ENCODE measurements around the gene PYY.
A peak's percentile ranks its signal among the peaks of the same experiment; 100 is the strongest.

PYY gene

GRCh38 chr17:43924558-43924957, 29.2 kb downstream of the PYY start:
- H3K4me3 ChIP-seq (ENCODE audit: low read length) = no peak overlapping the region
- no peak overlapping the region for H3K27ac ChIP-seq (ENCODE audit: low read length)
- H3K9me3 ChIP-seq (ENCODE audit: insufficient read depth, low read depth, low read length) = no peaks in the 10 kb centered on the region
- peaks cover 41% of the 10 kb centered on the region for H3K27me3 ChIP-seq (ENCODE audit: insufficient read depth, low read length)
- H3K36me3 ChIP-seq (ENCODE audit: insufficient read depth, low read depth, low read length) = no peaks in the 10 kb centered on the region
- H3K4me1 ChIP-seq (ENCODE audit: insufficient read depth, low read length) = no peaks in the 10 kb centered on the region
- H3K9ac ChIP-seq (ENCODE audit: low read depth, low read length) = no peak overlapping the region

GRCh38 chr17:43920500-43921095, 33.1 kb downstream of the PYY start:
- H3K36me3 ChIP-seq (ENCODE audit: insufficient read depth, low read depth, low read length) = no peaks in the 10 kb centered on the region
- H3K4me3 ChIP-seq (ENCODE audit: low read length) = no peak overlapping the region
- H3K4me1 ChIP-seq (ENCODE audit: insufficient read depth, low read length) = no peaks in the 10 kb centered on the region; the same call in 1 of the 2 replicates
- H3K9me3 ChIP-seq (ENCODE audit: insufficient read depth, low read depth, low read length) = no peaks in the 10 kb centered on the region
- H3K27me3 ChIP-seq (ENCODE audit: insufficient read depth, low read length) = peaks cover 19% of the 10 kb centered on the region
- H3K9ac ChIP-seq (ENCODE audit: low read depth, low read length) = no peak overlapping the region
- H3K27ac ChIP-seq (ENCODE audit: low read length) = no peak overlapping the region

- Histone ChIP-seq H3K9ac (ENCODE audit: low read depth, low read length) (no peak overlapping the region), H3K4me1 (ENCODE audit: insufficient read depth, low read length) (no peaks in the 10 kb centered on the region; the same call in 1 of the 2 replicates), H3K27me3 (ENCODE audit: insufficient read depth, low read length) (peaks cover 12% of the 10 kb centered on the region; the same call in 1 of the 2 replicates), H3K9me3 (ENCODE audit: insufficient read depth, low read depth, low read length) (no peaks in the 10 kb centered on the region), H3K4me3 (ENCODE audit: low read length) (no peak overlapping the region; the same call in 1 of the 2 replicates), H3K36me3 (ENCODE audit: insufficient read depth, low read depth, low read length) (no peaks in the 10 kb centered on the region), H3K27ac (ENCODE audit: low read length) (no peak overlapping the region)
Measured at GRCh38 chr17:43918026-43918389, 35.7 kb downstream of the PYY start.

GRCh38 chr17:43917348-43918025, 36.3 kb downstream of the PYY start:
- Histone ChIP-seq H3K36me3 (ENCODE audit: insufficient read depth, low read depth, low read length) (no peaks in the 10 kb centered on the region), H3K27ac (ENCODE audit: low read length) (no peak overlapping the region), H3K4me3 (ENCODE audit: low read length) (peak overlapping the region; percentile 57; the same call in 1 of the 2 replicates), H3K9me3 (ENCODE audit: insufficient read depth, low read depth, low read length) (no peaks in the 10 kb centered on the region), H3K9ac (ENCODE audit: low read depth, low read length) (no peak overlapping the region), H3K27me3 (ENCODE audit: insufficient read depth, low read length) (peaks cover 12% of the 10 kb centered on the region), H3K4me1 (ENCODE audit: insufficient read depth, low read length) (no peaks in the 10 kb centered on the region; the same call in 1 of the 2 replicates)

- H3K4me1 ChIP-seq (ENCODE audit: insufficient read depth, low read length) = no peaks in the 10 kb centered on the region; the same call in 1 of the 2 replicates
- no peak overlapping the region for H3K27ac ChIP-seq (ENCODE audit: low read length)
- no peak overlapping the region for H3K9ac ChIP-seq (ENCODE audit: low read depth, low read length)
- H3K4me3 ChIP-seq (ENCODE audit: low read length) = peak overlapping the region; percentile 57; the same call in 1 of the 2 replicates
- H3K36me3 ChIP-seq (ENCODE audit: insufficient read depth, low read depth, low read length) = no peaks in the 10 kb centered on the region
- no peaks in the 10 kb centered on the region for H3K9me3 ChIP-seq (ENCODE audit: insufficient read depth, low read depth, low read length)
- H3K27me3 ChIP-seq (ENCODE audit: insufficient read depth, low read length) = peaks cover 12% of the 10 kb centered on the region
Measured at GRCh38 chr17:43917016-43917347, 36.8 kb downstream of the PYY start.

GRCh38 chr17:43916385-43916784, 37.4 kb downstream of the PYY start:
- no peaks in the 10 kb centered on the region for H3K36me3 ChIP-seq (ENCODE audit: insufficient read depth, low read depth, low read length)
- no peak overlapping the region for H3K9ac ChIP-seq (ENCODE audit: low read depth, low read length)
- no peak overlapping the region for H3K27ac ChIP-seq (ENCODE audit: low read length)
- H3K9me3 ChIP-seq (ENCODE audit: insufficient read depth, low read depth, low read length) = no peaks in the 10 kb centered on the region
- H3K4me1 ChIP-seq (ENCODE audit: insufficient read depth, low read length) = no peaks in the 10 kb centered on the region; the same call in 1 of the 2 replicates
- H3K27me3 ChIP-seq (ENCODE audit: insufficient read depth, low read length) = peaks cover 12% of the 10 kb centered on the region
- H3K4me3 ChIP-seq (ENCODE audit: low read length) = no peak overlapping the region

- Histone ChIP-seq H3K27me3 (ENCODE audit: insufficient read depth, low read length) (peaks cover 12% of the 10 kb centered on the region), H3K9me3 (ENCODE audit: insufficient read depth, low read depth, low read length) (no peaks in the 10 kb centered on the region), H3K4me1 (ENCODE audit: insufficient read depth, low read length) (no peaks in the 10 kb centered on the region; the same call in 1 of the 2 replicates), H3K27ac (ENCODE audit: low read length) (no peak overlapping the region), H3K36me3 (ENCODE audit: insufficient read depth, low read depth, low read length) (no peaks in the 10 kb centered on the region), H3K4me3 (ENCODE audit: low read length) (no peak overlapping the region), H3K9ac (ENCODE audit: low read depth, low read length) (no peak overlapping the region)
Measured at GRCh38 chr17:43915559-43915958, 38.2 kb downstream of the PYY start.

- no peaks in the 10 kb centered on the region for H3K9me3 ChIP-seq (ENCODE audit: insufficient read depth, low read depth, low read length)
- H3K4me3 ChIP-seq (ENCODE audit: low read length) = no peak overlapping the region
- H3K4me1 ChIP-seq (ENCODE audit: insufficient read depth, low read length) = peaks cover 4% of the 10 kb centered on the region; the same call in 1 of the 2 replicates
- H3K27ac ChIP-seq (ENCODE audit: low read length) = no peak overlapping the region
- H3K27me3 ChIP-seq (ENCODE audit: insufficient read depth, low read length) = peaks cover 19% of the 10 kb centered on the region
- H3K36me3 ChIP-seq (ENCODE audit: insufficient read depth, low read depth, low read length) = no peaks in the 10 kb centered on the region
- H3K9ac ChIP-seq (ENCODE audit: low read depth, low read length) = no peak overlapping the region
Measured at GRCh38 chr17:43914451-43914850, 39.3 kb downstream of the PYY start.

GRCh38 chr17:43913584-43913983, 40.2 kb downstream of the PYY start:
- peaks cover 4% of the 10 kb centered on the region; the same call in 1 of the 2 replicates for H3K4me1 ChIP-seq (ENCODE audit: insufficient read depth, low read length)
- no peak overlapping the region for H3K4me3 ChIP-seq (ENCODE audit: low read length)
- H3K36me3 ChIP-seq (ENCODE audit: insufficient read depth, low read depth, low read length) = no peaks in the 10 kb centered on the region
- no peaks in the 10 kb centered on the region for H3K9me3 ChIP-seq (ENCODE audit: insufficient read depth, low read depth, low read length)
- peaks cover 28% of the 10 kb centered on the region for H3K27me3 ChIP-seq (ENCODE audit: insufficient read depth, low read length)
- H3K27ac ChIP-seq (ENCODE audit: low read length) = no peak overlapping the region
- H3K9ac ChIP-seq (ENCODE audit: low read depth, low read length) = no peak overlapping the region

GRCh38 chr17:43912635-43913304, 41.0 kb downstream of the PYY start:
- no peak overlapping the region for H3K4me3 ChIP-seq (ENCODE audit: low read length)
- H3K9ac ChIP-seq (ENCODE audit: low read depth, low read length) = no peak overlapping the region
- no peaks in the 10 kb centered on the region for H3K36me3 ChIP-seq (ENCODE audit: insufficient read depth, low read depth, low read length)
- H3K27ac ChIP-seq (ENCODE audit: low read length) = no peak overlapping the region
- H3K9me3 ChIP-seq (ENCODE audit: insufficient read depth, low read depth, low read length) = no peaks in the 10 kb centered on the region
- peaks cover 4% of the 10 kb centered on the region; the same call in 1 of the 2 replicates for H3K4me1 ChIP-seq (ENCODE audit: insufficient read depth, low read length)
- peaks cover 32% of the 10 kb centered on the region for H3K27me3 ChIP-seq (ENCODE audit: insufficient read depth, low read length)

GRCh38 chr17:43911904-43912303, 41.8 kb downstream of the PYY start:
- Histone ChIP-seq H3K27ac (ENCODE audit: low read length) (no peak overlapping the region), H3K27me3 (ENCODE audit: insufficient read depth, low read length) (peaks cover 25% of the 10 kb centered on the region), H3K36me3 (ENCODE audit: insufficient read depth, low read depth, low read length) (no peaks in the 10 kb centered on the region), H3K4me1 (ENCODE audit: insufficient read depth, low read length) (peaks cover 4% of the 10 kb centered on the region; the same call in 1 of the 2 replicates), H3K4me3 (ENCODE audit: low read length) (no peak overlapping the region), H3K9me3 (ENCODE audit: insufficient read depth, low read depth, low read length) (no peaks in the 10 kb centered on the region), H3K9ac (ENCODE audit: low read depth, low read length) (no peak overlapping the region)
